ES-I3 (cell line): ENCODE data around the gene DCTN4.

Source experiments
- H3K36me3 ChIP-seq: 2 replicates; pipeline ENCODE4 v1.6.1; 2013; ENCODE audit warnings: mild to moderate bottlenecking, low read length, control low read depth, moderate library complexity; ENCODE audit not compliant: insufficient read depth
- H3K4me1 ChIP-seq: 2 replicates; pipeline ENCODE4 v1.6.1; 2013; ENCODE audit warnings: mild to moderate bottlenecking, control low read depth, low read length; ENCODE audit not compliant: insufficient read depth
- H3K9ac ChIP-seq: 2 replicates; pipeline ENCODE4 v1.6.1; 2013; ENCODE audit warnings: low read depth, mild to moderate bottlenecking, low read length, moderate library complexity
- H3K9me3 ChIP-seq: 2 replicates; pipeline ENCODE4 v1.6.1; 2013; ENCODE audit warnings: mild to moderate bottlenecking, low read length, moderate library complexity; ENCODE audit not compliant: control insufficient read depth, insufficient read depth

The DCTN4 gene

DNA sequence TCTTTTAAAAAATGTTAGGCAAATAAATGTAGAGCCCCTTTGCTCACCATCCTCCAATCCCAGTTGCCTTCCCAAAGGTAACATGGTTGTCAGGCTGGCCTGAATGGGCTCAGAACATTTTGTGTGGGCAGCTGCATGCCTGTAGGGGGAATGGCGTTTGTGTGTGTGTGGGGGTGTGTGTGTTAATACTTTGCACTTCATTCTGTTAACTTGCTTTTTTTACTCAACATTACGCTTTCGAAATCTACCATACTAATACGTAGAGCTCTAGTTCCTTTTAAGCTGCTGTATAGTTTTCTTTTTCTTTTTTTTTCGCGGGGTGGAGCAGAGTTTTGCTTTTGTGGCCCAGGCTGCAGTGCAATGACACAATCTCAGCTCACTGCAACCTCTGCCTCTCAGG, 83.7 kb downstream of the DCTN4 start:
- H3K9me3 ChIP-seq: no peaks in the 10 kb centered on the region
- no peaks in the 10 kb centered on the region; the same call in 1 of the 2 replicates for H3K36me3 ChIP-seq
- no peak overlapping the region for H3K9ac ChIP-seq
- peaks cover 24% of the 10 kb centered on the region for H3K4me1 ChIP-seq

GRCh38 chr5:150674341-150674821, 84.4 kb downstream of the DCTN4 start:
- no peaks in the 10 kb centered on the region for H3K9me3 ChIP-seq
- H3K36me3 ChIP-seq: no peaks in the 10 kb centered on the region; the same call in 1 of the 2 replicates
- H3K9ac ChIP-seq: no peak overlapping the region
- peaks cover 26% of the 10 kb centered on the region for H3K4me1 ChIP-seq

- Histone ChIP-seq H3K4me1 (peaks cover 26% of the 10 kb centered on the region), H3K36me3 (no peaks in the 10 kb centered on the region; the same call in 1 of the 2 replicates), H3K9me3 (no peaks in the 10 kb centered on the region), H3K9ac (peak overlapping the region; percentile 68)
Observed at GRCh38 chr5:150672884-150673275, 85.9 kb downstream of the DCTN4 start.

DNA sequence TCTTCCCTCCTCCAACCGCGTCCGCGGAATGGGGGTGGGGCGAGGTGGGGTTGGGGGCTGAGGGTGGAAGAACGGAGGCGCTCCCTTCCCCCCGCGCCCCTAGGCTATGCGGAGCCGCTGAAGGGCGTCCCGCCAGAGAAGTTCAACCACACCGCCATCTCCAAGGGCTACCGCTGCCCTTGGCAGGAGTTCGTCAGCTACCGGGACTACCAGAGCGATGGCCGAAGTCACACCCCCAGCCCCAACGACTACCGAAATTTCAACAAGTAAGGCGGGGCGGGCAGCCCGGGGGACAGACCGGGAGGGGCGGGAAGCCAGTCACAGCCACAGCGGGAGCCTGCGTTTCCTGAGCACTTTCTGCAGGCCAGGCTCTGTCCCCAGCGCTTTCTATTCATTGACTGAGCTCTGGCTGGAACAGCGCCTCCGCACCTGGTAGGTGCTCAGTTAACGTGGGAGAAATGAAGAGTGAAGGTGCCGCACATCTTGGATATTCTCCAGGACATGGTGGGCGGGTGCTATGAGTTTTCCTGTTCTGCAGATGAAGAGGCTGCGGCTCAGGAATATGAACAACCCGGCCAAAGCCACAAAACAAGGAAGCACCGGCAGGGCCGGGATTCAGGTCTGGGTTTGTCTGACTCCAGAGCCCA, 86.5 kb downstream of the DCTN4 start:
- H3K4me1 ChIP-seq: peaks cover 26% of the 10 kb centered on the region
- H3K9ac ChIP-seq: peak overlapping the region; percentile 68
- H3K9me3 ChIP-seq: no peaks in the 10 kb centered on the region
- H3K36me3 ChIP-seq: no peaks in the 10 kb centered on the region; the same call in 1 of the 2 replicates

GRCh38 chr5:150671509-150672236, 87.1 kb downstream of the DCTN4 start:
- Histone ChIP-seq H3K36me3 (no peaks in the 10 kb centered on the region; the same call in 1 of the 2 replicates), H3K9ac (peak overlapping the region; percentile 68), H3K9me3 (no peaks in the 10 kb centered on the region), H3K4me1 (peaks cover 26% of the 10 kb centered on the region)

DNA sequence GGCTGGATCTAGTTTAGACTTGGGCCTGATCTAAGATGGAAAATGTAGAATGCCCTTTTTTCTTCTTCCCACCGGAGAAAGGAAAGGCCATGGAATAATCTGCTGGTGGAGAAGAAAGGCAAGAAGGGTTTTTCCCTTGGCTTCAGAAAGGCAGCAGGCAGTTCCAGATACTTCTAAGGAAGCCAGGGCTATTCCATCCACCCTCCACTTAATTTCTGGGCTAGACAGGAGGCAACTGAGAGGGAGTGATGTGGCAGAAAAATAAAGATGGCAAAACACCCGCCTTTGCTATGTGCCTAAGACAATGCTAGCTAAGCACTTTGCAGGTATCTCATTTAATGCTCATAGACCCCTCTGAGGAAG, 87.9 kb downstream of the DCTN4 start:
- peak overlapping the region; percentile 68 for H3K9ac ChIP-seq
- H3K4me1 ChIP-seq: peaks cover 26% of the 10 kb centered on the region
- H3K36me3 ChIP-seq: no peaks in the 10 kb centered on the region; the same call in 1 of the 2 replicates
- no peaks in the 10 kb centered on the region for H3K9me3 ChIP-seq

- H3K9me3 ChIP-seq: no peaks in the 10 kb centered on the region
- no peak overlapping the region for H3K9ac ChIP-seq
- no peaks in the 10 kb centered on the region; the same call in 1 of the 2 replicates for H3K36me3 ChIP-seq
- peaks cover 26% of the 10 kb centered on the region for H3K4me1 ChIP-seq
Observed at GRCh38 chr5:150670275-150670947, 88.4 kb downstream of the DCTN4 start.

GRCh38 chr5:150665044-150665443, 93.8 kb downstream of the DCTN4 start:
- Histone ChIP-seq H3K9me3 (no peaks in the 10 kb centered on the region), H3K36me3 (no peaks in the 10 kb centered on the region; the same call in 1 of the 2 replicates), H3K9ac (no peak overlapping the region), H3K4me1 (peaks cover 11% of the 10 kb centered on the region)

DNA sequence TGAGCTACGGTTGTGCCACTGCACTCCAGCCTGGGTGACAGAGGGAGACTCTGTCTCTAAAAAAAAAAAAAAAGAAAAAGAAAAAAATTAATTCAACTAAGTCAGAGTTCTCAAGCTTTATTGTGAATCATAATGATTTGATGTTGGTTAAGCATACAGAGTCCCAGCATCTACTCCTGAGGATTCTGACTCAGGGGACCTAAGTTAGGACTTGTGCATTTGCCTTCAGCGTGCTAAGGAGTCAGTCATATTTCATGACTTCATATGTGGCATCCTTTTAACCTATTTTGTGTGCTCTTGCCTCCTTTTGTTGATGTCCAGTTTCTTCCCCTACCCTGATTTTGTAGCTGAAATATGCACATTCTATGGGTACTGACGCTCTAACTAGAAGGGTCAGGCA, 94.9 kb downstream of the DCTN4 start:
- Histone ChIP-seq H3K4me1 (peaks cover 9% of the 10 kb centered on the region), H3K9ac (no peak overlapping the region), H3K9me3 (no peaks in the 10 kb centered on the region), H3K36me3 (no peaks in the 10 kb centered on the region; the same call in 1 of the 2 replicates)

DNA sequence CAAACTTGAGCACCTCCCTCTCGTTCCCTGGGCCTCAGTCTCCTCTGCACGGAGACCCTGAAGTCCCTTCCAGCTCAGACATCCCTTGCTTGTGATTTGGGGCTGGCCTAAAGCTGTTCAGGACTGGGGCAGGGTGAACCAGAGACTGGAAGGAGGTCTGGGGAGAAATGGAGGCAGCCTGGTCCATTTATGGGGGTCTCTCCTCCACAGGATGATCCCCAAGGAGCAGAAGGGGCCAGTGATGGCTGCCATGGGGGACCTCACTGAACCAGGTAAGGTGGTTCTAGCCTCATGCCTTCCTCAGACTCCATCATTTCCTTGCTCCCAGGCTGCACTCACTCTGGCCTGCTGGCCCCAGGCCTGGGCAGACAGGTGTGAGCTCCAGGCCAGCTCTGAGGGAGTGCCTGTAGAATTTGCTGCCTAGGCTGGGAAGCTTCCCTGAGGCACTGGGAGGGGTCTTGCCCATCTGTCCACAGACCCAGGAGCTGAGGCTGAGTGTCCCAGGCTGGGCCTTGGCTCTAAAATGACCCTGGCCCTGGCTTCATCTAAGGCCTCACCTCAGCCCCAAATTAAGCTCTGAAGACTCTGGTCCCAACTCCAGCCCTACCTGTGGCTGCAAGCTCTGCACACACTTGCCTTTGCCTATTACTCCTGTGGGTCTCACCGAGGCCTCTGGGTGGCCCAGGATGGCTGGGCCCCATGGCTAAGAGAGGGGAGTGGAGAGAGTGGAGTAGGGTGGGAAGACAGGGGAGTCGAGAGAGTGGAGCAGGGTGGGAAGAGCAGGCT, 95.9 kb downstream of the DCTN4 start:
- peaks cover 9% of the 10 kb centered on the region for H3K4me1 ChIP-seq
- no peak overlapping the region for H3K9ac ChIP-seq
- no peaks in the 10 kb centered on the region for H3K36me3 ChIP-seq
- H3K9me3 ChIP-seq: no peaks in the 10 kb centered on the region

- Histone ChIP-seq H3K9me3 (no peaks in the 10 kb centered on the region), H3K9ac (no peak overlapping the region), H3K4me1 (peaks cover 11% of the 10 kb centered on the region), H3K36me3 (no peaks in the 10 kb centered on the region)
Observed at GRCh38 chr5:150661821-150662596, 96.8 kb downstream of the DCTN4 start.

DNA sequence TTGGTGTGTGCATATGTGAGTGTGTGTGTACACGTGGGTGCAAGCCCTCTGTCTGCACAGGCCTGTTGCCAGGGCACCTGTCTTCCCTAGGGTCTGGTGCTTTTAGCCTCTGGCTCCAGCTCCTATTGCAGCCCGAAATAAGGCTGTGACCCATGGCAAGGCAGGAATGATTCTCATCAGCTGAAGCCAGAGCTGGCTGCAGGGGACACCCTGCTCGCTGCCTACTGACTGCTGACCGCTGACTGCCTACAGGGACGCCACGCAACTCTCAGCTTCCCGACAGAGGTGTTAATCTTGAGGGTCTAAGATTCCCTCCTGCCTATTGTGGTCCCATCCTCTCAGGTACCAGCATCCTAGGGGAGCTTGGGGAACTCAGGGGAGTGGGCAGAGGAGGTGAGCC, 97.7 kb downstream of the DCTN4 start, which contains the start of gene MYOZ3:
Gene MYOZ3 (plus strand): TSS at position 166 of the 400 bp plus-strand sequence. CDS start 1,691 bp downstream, outside the sequence.
- Histone ChIP-seq H3K36me3 (no peaks in the 10 kb centered on the region), H3K9me3 (no peaks in the 10 kb centered on the region), H3K4me1 (peaks cover 12% of the 10 kb centered on the region), H3K9ac (no peak within 1 kb of the TSS)

- H3K9me3 ChIP-seq: no peaks in the 10 kb centered on the region
- H3K9ac ChIP-seq: no peak overlapping the region
- no peaks in the 10 kb centered on the region for H3K36me3 ChIP-seq
- peaks cover 12% of the 10 kb centered on the region for H3K4me1 ChIP-seq
Observed at GRCh38 chr5:150660108-150660831, 98.5 kb downstream of the DCTN4 start.
